SK-N-MC (cell line): Measurements from ENCODE around the gene TRABD2B.

Source experiments
- EZH2 ChIP-seq: fragments of 200-600 bp; sonication (generic); IDR thresholded peaks from one replicate; pipeline ENCODE4 v1.6.1; 2017; ENCODE audit warnings: antibody characterized with exemption
- FOXP2 ChIP-seq: optimal IDR thresholded peaks from 2 replicates; pipeline ENCODE3; 2011; ENCODE audit warnings: mild to moderate bottlenecking, moderate library complexity; ENCODE audit not compliant: insufficient read depth; ENCODE audit errors: extremely low read length, control extremely low read depth
- POLR2AphosphoS5 ChIP-seq: IDR thresholded peaks from 2 replicates; pipeline ENCODE4 v1.6.1; 2012; ENCODE audit warnings: mild to moderate bottlenecking, low read depth, low read length, borderline replicate concordance

GRCh38 chr1:47903723-47904122 is 93.5 kb downstream of the TRABD2B start:
- no peak for TF ChIP-seq EZH2
- no peak for TF ChIP-seq POLR2AphosphoS5
- TF ChIP-seq FOXP2 = no peak
